ENCODE measurements around the gene ZNF470.

The ZNF470 gene

GRCh38 chr19:56547535-56547934 is 19.7 kb upstream of the ZNF470 start:
- Histone ChIP-seq H3K4me3 (no peak overlapping the region), H3K27ac (no peak overlapping the region)
- TF ChIP-seq CTCF (IDR thresholded peaks at IDR 0.05) = no peak
- no peak for DNase-seq (ENCODE audit: low spot score)

- no peak for DNase-seq (ENCODE audit: low spot score)
- Histone ChIP-seq H3K27ac (no peak overlapping the region), H3K4me3 (peak overlapping the region; percentile 31)
- no peak for TF ChIP-seq CTCF (IDR thresholded peaks at IDR 0.05)
These were observed 12.9 kb upstream of the ZNF470 start for GRCh38 chr19:56554272-56554869.

- Histone ChIP-seq H3K27ac (no peak overlapping the region), H3K4me3 (no peak overlapping the region)
- DNase-seq (ENCODE audit: low spot score) = no peak
- no peak for TF ChIP-seq CTCF (IDR thresholded peaks at IDR 0.05)
These were observed 4.5 kb upstream of the ZNF470 start for GRCh38 chr19:56562766-56563165.

DNA sequence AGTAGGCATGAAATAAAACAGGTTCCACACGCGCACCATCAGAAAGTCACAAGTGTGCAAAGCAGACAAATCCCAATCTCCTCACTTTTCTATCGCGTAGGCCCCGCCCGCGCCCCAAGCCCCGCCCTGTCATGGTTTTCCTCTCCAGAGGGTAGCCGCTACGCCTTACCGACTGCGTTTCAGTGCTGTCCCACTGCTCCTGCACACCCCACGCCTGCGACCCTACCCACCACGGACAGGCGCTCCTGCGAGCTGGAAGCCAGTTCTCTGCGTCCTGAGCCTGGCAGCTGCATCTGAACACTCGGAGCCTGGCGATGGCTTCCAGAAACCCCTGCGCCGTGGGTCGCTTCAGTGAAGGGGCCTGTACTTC is 379 bp upstream of the ZNF470 start:
- peak overlapping the region; percentile 98 for H3K4me3 ChIP-seq
- no peak for TF ChIP-seq CTCF (IDR thresholded peaks at IDR 0.05)
- DNase-seq (ENCODE audit: low spot score) = no peak
- H3K27ac ChIP-seq = peak overlapping the region; percentile 56 to 91

GRCh38 chr19:56572589-56572988 is 5.3 kb downstream of the ZNF470 start:
- no peak overlapping the region for H3K27ac ChIP-seq
- DNase-seq (ENCODE audit: low spot score) = no peak
- TF ChIP-seq CTCF (IDR thresholded peaks at IDR 0.05) = no peak
- no peak overlapping the region for H3K4me3 ChIP-seq

DNA sequence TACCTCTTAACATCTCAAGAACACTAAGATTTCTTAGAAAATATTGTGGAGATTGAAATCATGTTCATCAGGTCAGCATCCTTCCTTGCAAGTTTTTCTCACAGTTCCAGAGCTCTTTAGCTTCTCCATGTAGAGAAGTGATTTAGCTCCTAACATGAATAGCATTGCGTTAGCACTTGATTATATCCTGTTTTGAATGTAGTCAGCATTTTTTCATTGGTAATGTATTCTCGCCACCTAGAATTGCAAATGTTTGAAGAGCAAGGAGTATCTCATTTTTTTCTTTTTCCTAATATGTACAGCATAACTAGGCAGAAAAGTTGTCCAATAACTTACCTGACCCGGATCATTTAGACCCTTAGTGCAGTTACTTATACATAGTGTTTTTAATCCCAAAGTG is 6.6 kb downstream of the ZNF470 start:
- no peak for DNase-seq (ENCODE audit: low spot score)
- Histone ChIP-seq H3K4me3 (peak overlapping the region; percentile 24), H3K27ac (no peak overlapping the region)
- TF ChIP-seq CTCF (IDR thresholded peaks at IDR 0.05) = no peak

- no peak for DNase-seq (ENCODE audit: low spot score)
- TF ChIP-seq CTCF (IDR thresholded peaks at IDR 0.05) = no peak
- H3K27ac ChIP-seq = no peak overlapping the region
- H3K4me3 ChIP-seq = peak overlapping the region; percentile 17
These were observed 10.7 kb downstream of the ZNF470 start for GRCh38 chr19:56577719-56578602.
